ENCODE data around the gene EID2.

- TF ChIP-seq TAF1 (IDR thresholded peaks at IDR 0.05; ENCODE audit: borderline replicate concordance, low read depth, low read length) (no peak), POLR2A (IDR thresholded peaks at IDR 0.05; ENCODE audit: low read depth, low read length) (no peak), POLR2AphosphoS5 (IDR thresholded peaks at IDR 0.05; ENCODE audit: low read depth, low read length) (no peak)
Observed at GRCh38 chr19:39588066-39588465, 48.1 kb upstream of the EID2 start.

Data from GM12892 (cell line).